ENCODE data around the gene MYRF. TPM values are rescaled to one million over a fixed set of nuclear protein-coding genes. Genes with fewer than 3 reads are reported as not detected.

MYRF gene
- total RNA-seq, 1 donor from 2014 or later = 62.1 TPM

DNA sequence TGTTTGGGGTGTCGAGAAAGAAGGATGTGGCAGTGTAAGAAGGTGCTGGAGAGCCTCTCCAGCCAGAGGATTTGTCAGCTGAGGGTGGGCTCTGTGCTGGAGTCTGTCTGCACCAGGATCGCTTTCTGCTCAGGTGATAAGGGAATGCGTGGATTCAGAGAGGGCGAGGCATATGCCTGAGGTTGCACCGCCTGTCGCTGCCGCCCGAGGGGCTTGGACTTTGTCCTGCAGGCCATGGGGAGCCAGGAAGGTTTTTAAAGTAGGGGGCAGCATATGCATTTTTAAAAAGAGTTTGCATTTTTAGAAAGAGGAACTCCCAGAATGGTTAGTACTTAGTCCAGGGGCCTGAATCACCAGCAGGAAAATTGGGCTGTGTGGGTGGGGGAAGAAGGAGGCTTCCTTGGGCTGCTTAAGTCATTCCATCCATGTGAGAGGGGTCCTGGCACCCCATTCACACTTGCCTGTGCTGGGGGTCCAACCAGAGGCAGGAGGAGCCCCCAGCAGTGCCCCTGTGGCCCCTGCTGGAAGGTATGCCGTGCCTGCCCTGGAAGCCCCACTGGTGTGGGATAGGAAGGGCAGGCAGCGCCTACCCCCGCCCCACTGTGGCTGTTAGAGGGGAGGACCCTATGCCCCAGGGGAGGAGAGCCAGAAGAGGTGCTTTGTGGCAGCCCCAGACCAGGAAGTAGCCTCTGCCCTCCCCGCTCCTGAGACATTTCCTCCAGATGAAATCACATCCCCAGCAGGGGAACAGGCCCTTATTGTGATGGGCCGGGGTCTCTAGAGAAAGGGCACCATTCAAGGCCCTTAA is 35.8 kb upstream of the MYRF start:
- Mint-ChIP-seq H3K27me3 (no peaks in the 10 kb centered on the region), H3K27ac (peak overlapping the region; percentile 23), H3K4me3 (no peak overlapping the region), H3K36me3 (no peaks in the 10 kb centered on the region), H3K4me1 (ENCODE audit: unreplicated experiment) (peaks cover 12% of the 10 kb centered on the region), H3K9me3 (no peaks in the 10 kb centered on the region)
- no peak for DNase-seq (ENCODE audit: extremely low spot score, unreplicated experiment)
- TF ChIP-seq, protein P1, sequence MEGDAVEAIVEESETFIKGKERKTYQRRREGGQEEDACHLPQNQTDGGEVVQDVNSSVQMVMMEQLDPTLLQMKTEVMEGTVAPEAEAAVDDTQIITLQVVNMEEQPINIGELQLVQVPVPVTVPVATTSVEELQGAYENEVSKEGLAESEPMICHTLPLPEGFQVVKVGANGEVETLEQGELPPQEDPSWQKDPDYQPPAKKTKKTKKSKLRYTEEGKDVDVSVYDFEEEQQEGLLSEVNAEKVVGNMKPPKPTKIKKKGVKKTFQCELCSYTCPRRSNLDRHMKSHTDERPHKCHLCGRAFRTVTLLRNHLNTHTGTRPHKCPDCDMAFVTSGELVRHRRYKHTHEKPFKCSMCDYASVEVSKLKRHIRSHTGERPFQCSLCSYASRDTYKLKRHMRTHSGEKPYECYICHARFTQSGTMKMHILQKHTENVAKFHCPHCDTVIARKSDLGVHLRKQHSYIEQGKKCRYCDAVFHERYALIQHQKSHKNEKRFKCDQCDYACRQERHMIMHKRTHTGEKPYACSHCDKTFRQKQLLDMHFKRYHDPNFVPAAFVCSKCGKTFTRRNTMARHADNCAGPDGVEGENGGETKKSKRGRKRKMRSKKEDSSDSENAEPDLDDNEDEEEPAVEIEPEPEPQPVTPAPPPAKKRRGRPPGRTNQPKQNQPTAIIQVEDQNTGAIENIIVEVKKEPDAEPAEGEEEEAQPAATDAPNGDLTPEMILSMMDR (conservative IDR thresholded peaks at IDR 0.05) = no peak

DNA sequence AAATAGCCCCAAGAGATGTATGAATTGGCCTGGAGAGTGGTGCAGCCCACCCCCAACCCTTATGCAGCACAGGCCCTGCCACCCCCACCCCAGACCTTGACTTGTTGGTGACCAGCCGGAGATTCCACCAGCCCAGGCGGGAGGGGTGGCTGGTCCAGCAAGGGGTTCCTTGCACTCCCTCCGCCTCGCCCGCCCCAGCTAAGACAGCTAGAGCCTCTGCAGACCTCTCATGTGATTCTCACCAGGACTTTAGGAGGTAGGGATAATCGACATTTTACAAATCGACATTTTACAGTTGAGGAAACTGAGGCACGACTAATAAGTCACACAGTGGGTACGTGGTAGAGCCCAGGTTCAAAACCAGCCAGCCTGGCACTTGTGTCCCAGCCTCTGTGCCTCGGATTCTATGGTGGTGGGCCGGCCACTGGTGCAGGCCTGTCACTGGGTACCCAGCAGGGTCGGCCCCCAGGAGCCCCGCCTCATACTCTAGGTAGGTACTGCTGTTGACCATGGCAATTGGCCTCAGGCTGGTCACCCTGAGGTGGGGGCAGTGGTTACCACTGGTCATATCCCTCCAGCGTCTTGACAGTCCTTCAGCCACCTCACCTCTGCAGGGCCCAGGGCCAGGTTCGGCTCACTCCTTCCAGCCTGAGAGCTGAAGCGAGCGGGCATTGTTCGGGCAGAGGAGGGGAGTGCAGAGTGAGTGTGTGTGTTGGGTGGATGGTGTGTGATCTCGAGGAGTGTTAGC is 35.0 kb upstream of the MYRF start:
- no peak overlapping the region for H3K4me3 Mint-ChIP-seq
- no peaks in the 10 kb centered on the region for H3K27me3 Mint-ChIP-seq
- H3K27ac Mint-ChIP-seq = no peak overlapping the region
- H3K36me3 Mint-ChIP-seq = no peaks in the 10 kb centered on the region
- TF ChIP-seq, protein P1 (conservative IDR thresholded peaks at IDR 0.05) = no peak
- no peak for DNase-seq (ENCODE audit: extremely low spot score, unreplicated experiment)
- no peaks in the 10 kb centered on the region for H3K9me3 Mint-ChIP-seq
- H3K4me1 Mint-ChIP-seq (ENCODE audit: unreplicated experiment) = peaks cover 11% of the 10 kb centered on the region

DNA sequence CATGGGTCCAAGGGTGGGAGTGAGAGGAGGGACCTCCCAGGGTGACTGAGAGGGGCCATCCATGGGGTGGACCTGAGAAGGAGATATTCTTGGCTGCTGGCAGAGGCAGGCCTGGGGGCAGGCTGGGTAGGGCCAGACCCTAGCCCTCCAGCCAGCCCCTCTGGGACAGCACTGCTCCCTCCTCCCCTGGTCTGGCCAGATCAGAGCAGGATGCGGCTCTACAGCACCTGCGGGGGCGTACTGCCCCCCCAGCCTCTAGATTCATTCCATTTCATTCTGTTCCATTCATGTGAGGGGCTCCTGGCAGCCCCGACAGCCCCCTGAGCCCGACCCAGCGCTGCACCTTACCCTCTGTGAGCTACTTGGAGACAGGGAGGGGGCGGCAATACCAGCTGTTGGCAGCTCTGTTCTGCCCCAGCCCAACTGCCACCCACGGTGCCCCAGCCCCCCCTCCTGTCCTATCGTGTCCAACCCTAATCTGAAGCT is 34.3 kb upstream of the MYRF start:
- Mint-ChIP-seq H3K4me1 (ENCODE audit: unreplicated experiment) (peaks cover 11% of the 10 kb centered on the region), H3K27ac (no peak overlapping the region), H3K4me3 (peak overlapping the region; percentile 84), H3K9me3 (no peaks in the 10 kb centered on the region), H3K36me3 (no peaks in the 10 kb centered on the region), H3K27me3 (no peaks in the 10 kb centered on the region)
- TF ChIP-seq, protein P1 (conservative IDR thresholded peaks at IDR 0.05) = no peak
- no peak for DNase-seq (ENCODE audit: extremely low spot score, unreplicated experiment)

DNA sequence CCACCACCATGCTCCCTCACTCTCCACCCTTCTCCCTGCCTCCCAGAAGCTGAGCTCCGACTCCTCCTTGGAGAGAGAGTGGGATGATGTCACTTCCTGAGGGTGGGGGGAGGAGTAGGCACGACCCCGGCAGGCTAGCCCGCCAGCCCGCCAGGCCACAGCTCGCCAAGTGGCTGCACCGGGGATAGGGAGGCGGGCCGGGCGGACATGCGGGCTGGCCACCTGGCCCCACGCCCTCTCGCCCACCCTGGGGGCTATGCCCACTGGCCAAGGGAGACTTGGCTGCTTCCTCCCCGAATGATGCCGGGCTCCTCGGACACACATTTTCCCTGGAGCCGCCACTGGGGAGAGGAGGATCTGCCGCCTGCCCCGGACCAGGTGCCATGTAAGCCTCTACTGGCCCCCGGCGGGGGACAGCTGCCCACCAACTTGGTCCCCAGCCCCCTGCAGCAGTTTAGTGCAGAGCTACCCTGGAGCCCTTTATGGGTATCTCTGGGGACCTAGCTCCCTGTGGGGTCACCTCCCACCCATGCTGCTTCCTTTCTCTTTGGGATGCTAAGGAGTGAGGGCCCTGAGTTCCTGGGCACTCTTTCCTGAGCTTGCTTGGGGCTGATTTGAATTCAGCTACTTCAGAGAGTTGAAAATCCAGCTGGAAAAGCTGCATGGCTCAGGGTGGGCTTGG is 33.7 kb upstream of the MYRF start:
- Mint-ChIP-seq H3K36me3 (no peaks in the 10 kb centered on the region), H3K9me3 (no peaks in the 10 kb centered on the region), H3K4me1 (ENCODE audit: unreplicated experiment) (peaks cover 11% of the 10 kb centered on the region), H3K27ac (no peak overlapping the region), H3K27me3 (no peaks in the 10 kb centered on the region), H3K4me3 (peak overlapping the region; percentile 84)
- DNase-seq (ENCODE audit: extremely low spot score, unreplicated experiment) = no peak
- TF ChIP-seq, protein P1 (conservative IDR thresholded peaks at IDR 0.05) = peak; percentile 16

DNA sequence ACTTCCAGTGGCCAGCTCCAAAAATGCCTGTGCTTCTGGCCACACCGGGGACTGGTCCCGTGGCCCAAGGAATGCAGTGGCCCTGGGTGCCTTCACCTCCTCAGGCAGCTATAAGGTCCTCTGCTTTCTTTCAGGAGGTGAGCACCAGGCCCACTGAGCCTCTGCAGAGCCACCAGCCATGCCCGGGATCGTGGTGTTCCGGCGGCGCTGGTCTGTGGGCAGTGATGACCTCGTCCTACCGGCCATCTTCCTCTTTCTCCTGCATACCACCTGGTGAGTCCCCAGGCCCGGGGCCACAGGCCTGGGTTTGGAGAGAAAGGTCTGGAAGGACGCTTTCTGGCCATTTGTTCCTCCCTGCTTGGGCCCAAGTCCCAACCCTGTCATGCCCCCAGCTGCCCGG is 32.5 kb upstream of the MYRF start:
- DNase-seq (ENCODE audit: extremely low spot score, unreplicated experiment) = no peak
- H3K36me3 Mint-ChIP-seq = no peaks in the 10 kb centered on the region
- H3K9me3 Mint-ChIP-seq = no peaks in the 10 kb centered on the region
- no peak overlapping the region for H3K27ac Mint-ChIP-seq
- TF ChIP-seq, protein P1 (conservative IDR thresholded peaks at IDR 0.05) = no peak
- no peak overlapping the region for H3K4me3 Mint-ChIP-seq
- peaks cover 11% of the 10 kb centered on the region for H3K4me1 Mint-ChIP-seq (ENCODE audit: unreplicated experiment)
- no peaks in the 10 kb centered on the region for H3K27me3 Mint-ChIP-seq

All from type B pancreatic cell (in vitro differentiated cells).